Lung (tissue), 12 donors: ENCODE data around the gene HIPK2. TPM values are rescaled to one million over a fixed set of nuclear protein-coding genes. Genes with fewer than 3 reads are reported as not detected.
A peak's percentile ranks its signal among the peaks of the same experiment; 100 is the strongest.

ENCODE experiments used
- ATAC-seq: fragments of 200-7000 bp; cut with Tn5 transposase; one replicate; pipeline ENCODE4 v1.9.1; 2020; ENCODE audit warnings: moderate number of reproducible peaks; ENCODE audit not compliant: insufficient read depth, low FRiP score
- DNase-seq, 3 donors: peaks; one replicate each; pipeline ENCODE4 v3.0.0-alpha.2; 2013 to 2017
- H3K27ac ChIP-seq, 2 donors: one replicate each; pipeline ENCODE4 v1.5.1; 2013; ENCODE audit warnings: mild to moderate bottlenecking in 2 of 2, moderate library complexity in 2 of 2, control low read depth in 1 of 2, inconsistent platforms in 1 of 2, low read depth in 1 of 2, low read length in 1 of 2
- H3K27me3 ChIP-seq, 3 donors: one replicate each; pipeline ENCODE4 v1.5.1; 2013; ENCODE audit warnings: low read length in 2 of 3; ENCODE audit not compliant: control insufficient read depth in 3 of 3, insufficient read depth in 3 of 3
- H3K36me3 ChIP-seq, 4 donors: one replicate each; pipeline ENCODE4 v1.5.1; 2013; ENCODE audit warnings: low read length in 4 of 4, mild to moderate bottlenecking in 1 of 4, moderate library complexity in 1 of 4; ENCODE audit not compliant: control insufficient read depth in 4 of 4, insufficient read depth in 4 of 4
- H3K4me1 ChIP-seq, 5 donors: one replicate each; pipeline ENCODE4 v1.5.1; 2013; ENCODE audit warnings: low read length in 5 of 5, mild to moderate bottlenecking in 2 of 5, moderate library complexity in 1 of 5; ENCODE audit not compliant: control insufficient read depth in 5 of 5, insufficient read depth in 5 of 5
- H3K4me3 ChIP-seq: one replicate; pipeline ENCODE4 v1.5.1; 2013; ENCODE audit warnings: mild to moderate bottlenecking, control low read depth, moderate library complexity
- H3K9ac ChIP-seq, 2 donors: one replicate each; pipeline ENCODE4 v1.5.1; 2013; ENCODE audit warnings: low read length in 2 of 2, control low read depth in 1 of 2; ENCODE audit not compliant: insufficient read depth in 1 of 2
- H3K9me3 ChIP-seq, 4 donors: one replicate each; pipeline ENCODE4 v1.5.1; 2013; ENCODE audit warnings: low read length in 3 of 4, mild to moderate bottlenecking in 1 of 4, moderate library complexity in 1 of 4; ENCODE audit not compliant: control insufficient read depth in 4 of 4, insufficient read depth in 3 of 4
- WGBS, 2 donors: extraction: QIAGEN DNeasy Blood & Tissue Kit; methylation state at CpG; one replicate each; pipeline ENCODE4 v1.1.7; 2013; 5-methylcytosine and 5-hydroxymethylcytosine counted together
- polyA plus RNA-seq, 2 donors: library from polyadenylated mRNA; stranded (reverse); fragments of 200-250 nt; gene quantifications; one replicate each; pipeline ENCODE4 v1.2.1, GENCODE V29; 2013
- total RNA-seq, 2 donors: library from RNA; depleted of rRNA in 1 of 2; stranded (reverse); fragments of >200 nt in 1 of 2; gene quantifications; one replicate each; pipeline ENCODE4 v1.2.1, GENCODE V29; 2014 to 2021
- TF ChIP-seq, protein P1 (sequence below): IDR thresholded peaks from 2 replicates; pipeline ENCODE4 v1.5.1; 2012; ENCODE audit warnings: mild to moderate bottlenecking; ENCODE audit errors: control extremely low read depth, extremely low read depth
- donor health status: control.
- donor health status: control.
- donor health status: Bipolar disorder and iron deficiency.
- donor health status: healthy.
- donor health status: DM: yes; HTN: yes; CAD: no.

HIPK2 gene
- total and polyA plus RNA-seq, 4 donors: 8.7 to 65.1 (median 18.3) TPM

DNA sequence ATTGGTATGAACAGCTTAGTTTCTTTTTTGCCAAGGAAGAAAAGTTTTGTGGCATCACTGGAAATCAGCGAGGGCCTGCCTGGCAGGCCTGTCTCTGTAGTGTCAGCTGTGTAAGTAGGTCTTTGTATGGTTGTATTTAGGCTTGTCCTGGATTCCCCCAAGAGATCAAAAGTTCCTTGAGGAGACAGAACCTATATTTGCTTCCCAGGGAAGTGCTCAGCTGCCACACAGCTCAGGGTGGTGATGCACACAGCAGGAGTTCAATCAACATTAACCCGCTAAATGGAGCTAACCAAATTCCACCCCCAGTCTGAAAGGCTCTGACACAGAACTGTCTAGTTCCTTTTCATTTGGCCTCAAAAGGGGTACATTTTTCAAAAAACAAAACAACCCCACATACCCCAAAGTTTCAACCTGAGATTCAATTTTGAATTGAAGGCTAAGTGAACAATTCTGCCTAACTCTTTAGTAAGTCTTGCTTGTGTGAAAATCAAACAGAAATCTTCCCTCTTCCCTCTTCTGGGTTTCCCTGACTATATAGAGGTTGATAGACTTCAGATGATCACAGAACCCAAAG, 129.9 kb downstream of the HIPK2 start:
- H3K4me1 ChIP-seq: peaks cover 0 to 20% (median 16%) of the 10 kb centered on the region in 5 donors
- no peak overlapping the region for H3K4me3 ChIP-seq
- TF ChIP-seq, protein P1, sequence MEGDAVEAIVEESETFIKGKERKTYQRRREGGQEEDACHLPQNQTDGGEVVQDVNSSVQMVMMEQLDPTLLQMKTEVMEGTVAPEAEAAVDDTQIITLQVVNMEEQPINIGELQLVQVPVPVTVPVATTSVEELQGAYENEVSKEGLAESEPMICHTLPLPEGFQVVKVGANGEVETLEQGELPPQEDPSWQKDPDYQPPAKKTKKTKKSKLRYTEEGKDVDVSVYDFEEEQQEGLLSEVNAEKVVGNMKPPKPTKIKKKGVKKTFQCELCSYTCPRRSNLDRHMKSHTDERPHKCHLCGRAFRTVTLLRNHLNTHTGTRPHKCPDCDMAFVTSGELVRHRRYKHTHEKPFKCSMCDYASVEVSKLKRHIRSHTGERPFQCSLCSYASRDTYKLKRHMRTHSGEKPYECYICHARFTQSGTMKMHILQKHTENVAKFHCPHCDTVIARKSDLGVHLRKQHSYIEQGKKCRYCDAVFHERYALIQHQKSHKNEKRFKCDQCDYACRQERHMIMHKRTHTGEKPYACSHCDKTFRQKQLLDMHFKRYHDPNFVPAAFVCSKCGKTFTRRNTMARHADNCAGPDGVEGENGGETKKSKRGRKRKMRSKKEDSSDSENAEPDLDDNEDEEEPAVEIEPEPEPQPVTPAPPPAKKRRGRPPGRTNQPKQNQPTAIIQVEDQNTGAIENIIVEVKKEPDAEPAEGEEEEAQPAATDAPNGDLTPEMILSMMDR: no peak
- WGBS, 2 donors: 84 to 93% methylated on average over 2 of the region's 2 CpGs
- no peaks in the 10 kb centered on the region for H3K9me3 ChIP-seq
- no peak overlapping the region for H3K9ac ChIP-seq
- no peak for DNase-seq
- peak overlapping the region; percentile 72 to 77 for H3K27ac ChIP-seq
- peaks cover 0 to 12% (median 4%) of the 10 kb centered on the region in 4 donors for H3K36me3 ChIP-seq
- no peaks in the 10 kb centered on the region for H3K27me3 ChIP-seq
- no peak for ATAC-seq

DNA sequence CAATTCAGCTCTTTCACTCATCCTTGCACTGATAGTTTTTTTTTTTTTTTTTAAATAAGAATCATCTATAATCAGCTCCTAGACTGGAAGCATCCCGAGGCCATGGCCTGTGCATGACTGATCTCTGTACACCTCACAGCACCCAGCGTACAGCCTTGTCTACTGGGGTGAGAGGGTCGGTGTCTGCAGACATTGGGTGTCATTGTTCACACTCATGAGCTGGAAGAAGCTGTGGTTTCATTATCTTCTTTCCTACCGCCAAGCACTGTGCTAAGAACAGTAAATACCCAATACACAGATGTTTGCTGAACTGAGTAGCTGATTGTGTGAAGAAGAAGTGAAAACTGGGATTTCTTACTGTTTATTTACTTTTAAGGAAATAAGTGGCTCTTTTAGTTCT, 130.7 kb downstream of the HIPK2 start:
- H3K9ac ChIP-seq: no peak overlapping the region
- no peak overlapping the region for H3K4me3 ChIP-seq
- TF ChIP-seq, protein P1: no peak
- ATAC-seq (no peak), DNase-seq (no peak)
- peaks cover 0 to 20% (median 11%) of the 10 kb centered on the region in 5 donors for H3K4me1 ChIP-seq
- 77 to 78% methylated on average over 4 of the region's 4 CpGs for WGBS, 2 donors
- no peaks in the 10 kb centered on the region for H3K9me3 ChIP-seq
- peaks cover 0 to 17% (median 6%) of the 10 kb centered on the region in 4 donors for H3K36me3 ChIP-seq
- H3K27ac ChIP-seq: peak overlapping the region in 1 of 2 donors; percentile 55
- no peaks in the 10 kb centered on the region for H3K27me3 ChIP-seq

DNA sequence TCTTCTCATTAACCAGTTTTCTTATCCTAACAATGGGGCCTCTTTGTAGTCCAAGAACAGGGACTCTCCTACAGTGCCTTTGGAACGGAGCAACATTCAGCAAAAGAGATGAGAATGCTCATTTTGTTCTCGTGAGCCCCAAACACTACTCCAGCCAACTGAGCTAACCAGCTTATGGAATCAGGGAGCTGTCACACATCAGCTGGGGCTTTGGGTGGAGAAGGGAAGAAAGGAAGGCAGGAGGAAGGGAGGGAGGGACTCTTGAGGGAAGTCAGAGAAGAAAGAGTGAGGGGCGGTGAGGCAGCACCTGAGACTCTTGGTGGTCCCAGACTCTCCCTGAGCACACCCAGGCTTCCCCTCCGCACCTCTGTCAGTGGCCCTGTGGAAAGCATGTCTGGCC, 131.2 kb downstream of the HIPK2 start:
- no peaks in the 10 kb centered on the region for H3K27me3 ChIP-seq
- TF ChIP-seq, protein P1: no peak
- H3K4me3 ChIP-seq: no peak overlapping the region
- no peaks in the 10 kb centered on the region for H3K9me3 ChIP-seq
- no peak overlapping the region for H3K9ac ChIP-seq
- DNase-seq: no peak
- no peak for ATAC-seq
- 90 to 94% methylated on average over 4 of the region's 4 CpGs for WGBS, 2 donors
- peak overlapping the region; percentile 1 to 48 for H3K27ac ChIP-seq
- H3K4me1 ChIP-seq: peaks cover 0 to 20% (median 6%) of the 10 kb centered on the region in 5 donors
- peaks cover 0 to 19% (median 6%) of the 10 kb centered on the region in 4 donors for H3K36me3 ChIP-seq
